H1 (cell line): ENCODE data around the gene GALNTL6. TPM values are rescaled to one million over a fixed set of nuclear protein-coding genes. Genes with fewer than 3 reads are reported as not detected.

ENCODE experiments used
- EP300 ChIP-seq, 2 experiments: IDR thresholded peaks; 1 replicate in 1 of 2; 2 replicates in 1 of 2; pipeline ENCODE4 v1.6.1; 2011 to 2012; ENCODE audit warnings: low read depth in 2 of 2, low read length in 2 of 2, mild to moderate bottlenecking in 2 of 2, borderline replicate concordance in 1 of 2, inconsistent platforms in 1 of 2, moderate library complexity in 1 of 2
- GTF2F1 ChIP-seq: IDR thresholded peaks from 2 replicates; pipeline ENCODE4 v1.6.1; 2012; ENCODE audit warnings: low read depth, low read length, improper control_type of control experiment, borderline replicate concordance
- HDAC2 ChIP-seq, 2 experiments: fragments of 300-600 bp in 1 of 2; sonication (generic) in 1 of 2; IDR thresholded peaks; 2 replicates each; pipeline ENCODE4 v1.6.1; 2011 to 2012; ENCODE audit warnings: low read depth in 2 of 2, low read length in 2 of 2, mild to moderate bottlenecking in 2 of 2, moderate library complexity in 2 of 2, borderline replicate concordance in 1 of 2, inconsistent platforms in 1 of 2
- RFX5 ChIP-seq: IDR thresholded peaks from 2 replicates; pipeline ENCODE4 v1.6.1; 2011; ENCODE audit warnings: low read depth, low read length, improper control_type of control experiment, borderline replicate concordance
- SP1 ChIP-seq: IDR thresholded peaks from 2 replicates; pipeline ENCODE4 v1.6.1; 2011; ENCODE audit warnings: low read depth, low read length
- SP4 ChIP-seq: IDR thresholded peaks from 2 replicates; pipeline ENCODE4 v1.6.1; 2012; ENCODE audit warnings: low read length, inconsistent platforms
- SUZ12 ChIP-seq: fragments of 200-600 bp; sonication (generic); IDR thresholded peaks from 2 replicates; pipeline ENCODE4 v1.6.1; 2012; ENCODE audit warnings: mild to moderate bottlenecking, inconsistent platforms, low read length, moderate library complexity, mixed read lengths
- polyA plus RNA-seq, 7 experiments: library from polyadenylated mRNA; depleted of rRNA in 3 of 7; stranded (reverse) in 5 of 7; unstranded in 2 of 7; fragments of >200 nt in 5 of 7; fragments of 200-250 nt in 2 of 7; gene quantifications; 1 replicate in 5 of 7; 2 replicates in 1 of 7; 4 replicates in 1 of 7; pipeline versions ENCODE4 v1.2.1 to v1.2.3, GENCODE V29; 2011 to 2013; ENCODE audit warnings: missing spikeins in 2 of 7, mixed read lengths in 2 of 7
- total RNA-seq: library from RNA; stranded (reverse); fragmentation: NEBNext Ultra II Directional; extraction: Animal tissue kit (Norgen Biotek cat#: 25700); gene quantifications from 2 replicates; pipeline ENCODE4 v1.2.1, GENCODE V29; 2021
- TF ChIP-seq, protein P1 (sequence below): fragments of 300-600 bp; sonication (generic); IDR thresholded peaks from 2 replicates; pipeline ENCODE4 v1.7.1; 2012; ENCODE audit warnings: low read length, moderate library complexity, mild to moderate bottlenecking, inconsistent platforms; ENCODE audit not compliant: insufficient replicate concordance
- TF ChIP-seq, protein P2 (sequence below), 3 experiments: IDR thresholded peaks; 1 replicate in 2 of 3; 2 replicates in 1 of 3; pipeline versions ENCODE4 v1.5.1 to v1.6.1; 2011; ENCODE audit warnings: low read length in 3 of 3, mild to moderate bottlenecking in 3 of 3, inconsistent platforms in 2 of 3, low read depth in 1 of 3, moderate library complexity in 1 of 3; ENCODE audit not compliant: insufficient read depth in 1 of 3; ENCODE audit errors: control extremely low read depth in 1 of 3

GALNTL6 gene
- total and polyA plus RNA-seq, 2 of the 8 experiments (the other 6 are each of a cell fraction or from before 2014, with no cell fraction given): 0.03 to 0.32 TPM

DNA sequence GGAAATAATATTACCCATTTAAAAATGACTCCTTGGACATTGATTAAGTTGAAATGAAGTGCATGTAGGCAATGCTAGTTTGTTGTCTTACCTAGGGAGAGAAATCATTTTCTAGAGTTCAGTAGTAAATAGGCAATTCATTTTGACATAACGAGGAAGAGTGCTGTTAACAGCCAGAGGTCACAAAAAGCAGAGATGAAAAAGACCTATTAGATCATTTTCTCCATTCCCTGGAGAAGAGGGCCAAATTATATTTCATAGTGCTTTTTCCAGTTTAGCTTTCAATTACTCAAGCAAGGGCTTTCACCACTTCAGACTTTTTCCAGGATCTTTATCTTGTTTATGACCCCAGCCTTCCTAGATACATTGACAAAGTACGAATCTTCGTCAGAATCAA is 981.1 kb downstream of the GALNTL6 start (continued):
- TF ChIP-seq, protein P1, sequence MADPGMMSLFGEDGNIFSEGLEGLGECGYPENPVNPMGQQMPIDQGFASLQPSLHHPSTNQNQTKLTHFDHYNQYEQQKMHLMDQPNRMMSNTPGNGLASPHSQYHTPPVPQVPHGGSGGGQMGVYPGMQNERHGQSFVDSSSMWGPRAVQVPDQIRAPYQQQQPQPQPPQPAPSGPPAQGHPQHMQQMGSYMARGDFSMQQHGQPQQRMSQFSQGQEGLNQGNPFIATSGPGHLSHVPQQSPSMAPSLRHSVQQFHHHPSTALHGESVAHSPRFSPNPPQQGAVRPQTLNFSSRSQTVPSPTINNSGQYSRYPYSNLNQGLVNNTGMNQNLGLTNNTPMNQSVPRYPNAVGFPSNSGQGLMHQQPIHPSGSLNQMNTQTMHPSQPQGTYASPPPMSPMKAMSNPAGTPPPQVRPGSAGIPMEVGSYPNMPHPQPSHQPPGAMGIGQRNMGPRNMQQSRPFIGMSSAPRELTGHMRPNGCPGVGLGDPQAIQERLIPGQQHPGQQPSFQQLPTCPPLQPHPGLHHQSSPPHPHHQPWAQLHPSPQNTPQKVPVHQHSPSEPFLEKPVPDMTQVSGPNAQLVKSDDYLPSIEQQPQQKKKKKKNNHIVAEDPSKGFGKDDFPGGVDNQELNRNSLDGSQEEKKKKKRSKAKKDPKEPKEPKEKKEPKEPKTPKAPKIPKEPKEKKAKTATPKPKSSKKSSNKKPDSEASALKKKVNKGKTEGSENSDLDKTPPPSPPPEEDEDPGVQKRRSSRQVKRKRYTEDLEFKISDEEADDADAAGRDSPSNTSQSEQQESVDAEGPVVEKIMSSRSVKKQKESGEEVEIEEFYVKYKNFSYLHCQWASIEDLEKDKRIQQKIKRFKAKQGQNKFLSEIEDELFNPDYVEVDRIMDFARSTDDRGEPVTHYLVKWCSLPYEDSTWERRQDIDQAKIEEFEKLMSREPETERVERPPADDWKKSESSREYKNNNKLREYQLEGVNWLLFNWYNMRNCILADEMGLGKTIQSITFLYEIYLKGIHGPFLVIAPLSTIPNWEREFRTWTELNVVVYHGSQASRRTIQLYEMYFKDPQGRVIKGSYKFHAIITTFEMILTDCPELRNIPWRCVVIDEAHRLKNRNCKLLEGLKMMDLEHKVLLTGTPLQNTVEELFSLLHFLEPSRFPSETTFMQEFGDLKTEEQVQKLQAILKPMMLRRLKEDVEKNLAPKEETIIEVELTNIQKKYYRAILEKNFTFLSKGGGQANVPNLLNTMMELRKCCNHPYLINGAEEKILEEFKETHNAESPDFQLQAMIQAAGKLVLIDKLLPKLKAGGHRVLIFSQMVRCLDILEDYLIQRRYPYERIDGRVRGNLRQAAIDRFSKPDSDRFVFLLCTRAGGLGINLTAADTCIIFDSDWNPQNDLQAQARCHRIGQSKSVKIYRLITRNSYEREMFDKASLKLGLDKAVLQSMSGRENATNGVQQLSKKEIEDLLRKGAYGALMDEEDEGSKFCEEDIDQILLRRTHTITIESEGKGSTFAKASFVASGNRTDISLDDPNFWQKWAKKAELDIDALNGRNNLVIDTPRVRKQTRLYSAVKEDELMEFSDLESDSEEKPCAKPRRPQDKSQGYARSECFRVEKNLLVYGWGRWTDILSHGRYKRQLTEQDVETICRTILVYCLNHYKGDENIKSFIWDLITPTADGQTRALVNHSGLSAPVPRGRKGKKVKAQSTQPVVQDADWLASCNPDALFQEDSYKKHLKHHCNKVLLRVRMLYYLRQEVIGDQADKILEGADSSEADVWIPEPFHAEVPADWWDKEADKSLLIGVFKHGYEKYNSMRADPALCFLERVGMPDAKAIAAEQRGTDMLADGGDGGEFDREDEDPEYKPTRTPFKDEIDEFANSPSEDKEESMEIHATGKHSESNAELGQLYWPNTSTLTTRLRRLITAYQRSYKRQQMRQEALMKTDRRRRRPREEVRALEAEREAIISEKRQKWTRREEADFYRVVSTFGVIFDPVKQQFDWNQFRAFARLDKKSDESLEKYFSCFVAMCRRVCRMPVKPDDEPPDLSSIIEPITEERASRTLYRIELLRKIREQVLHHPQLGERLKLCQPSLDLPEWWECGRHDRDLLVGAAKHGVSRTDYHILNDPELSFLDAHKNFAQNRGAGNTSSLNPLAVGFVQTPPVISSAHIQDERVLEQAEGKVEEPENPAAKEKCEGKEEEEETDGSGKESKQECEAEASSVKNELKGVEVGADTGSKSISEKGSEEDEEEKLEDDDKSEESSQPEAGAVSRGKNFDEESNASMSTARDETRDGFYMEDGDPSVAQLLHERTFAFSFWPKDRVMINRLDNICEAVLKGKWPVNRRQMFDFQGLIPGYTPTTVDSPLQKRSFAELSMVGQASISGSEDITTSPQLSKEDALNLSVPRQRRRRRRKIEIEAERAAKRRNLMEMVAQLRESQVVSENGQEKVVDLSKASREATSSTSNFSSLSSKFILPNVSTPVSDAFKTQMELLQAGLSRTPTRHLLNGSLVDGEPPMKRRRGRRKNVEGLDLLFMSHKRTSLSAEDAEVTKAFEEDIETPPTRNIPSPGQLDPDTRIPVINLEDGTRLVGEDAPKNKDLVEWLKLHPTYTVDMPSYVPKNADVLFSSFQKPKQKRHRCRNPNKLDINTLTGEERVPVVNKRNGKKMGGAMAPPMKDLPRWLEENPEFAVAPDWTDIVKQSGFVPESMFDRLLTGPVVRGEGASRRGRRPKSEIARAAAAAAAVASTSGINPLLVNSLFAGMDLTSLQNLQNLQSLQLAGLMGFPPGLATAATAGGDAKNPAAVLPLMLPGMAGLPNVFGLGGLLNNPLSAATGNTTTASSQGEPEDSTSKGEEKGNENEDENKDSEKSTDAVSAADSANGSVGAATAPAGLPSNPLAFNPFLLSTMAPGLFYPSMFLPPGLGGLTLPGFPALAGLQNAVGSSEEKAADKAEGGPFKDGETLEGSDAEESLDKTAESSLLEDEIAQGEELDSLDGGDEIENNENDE: no peak
- TF ChIP-seq EP300 (IDR thresholded peaks at IDR 0.05; ENCODE audit: borderline replicate concordance in 1 of 2, low read depth in 2 of 2, low read length in 2 of 2) (no peak), GTF2F1 (no peak), SP1 (no peak), RFX5 (no peak), SP4 (no peak), SUZ12 (no peak), HDAC2 (IDR thresholded peaks at IDR 0.05; ENCODE audit: borderline replicate concordance in 1 of 2, low read depth in 2 of 2, low read length in 2 of 2) (no peak)
- TF ChIP-seq, protein P2, sequence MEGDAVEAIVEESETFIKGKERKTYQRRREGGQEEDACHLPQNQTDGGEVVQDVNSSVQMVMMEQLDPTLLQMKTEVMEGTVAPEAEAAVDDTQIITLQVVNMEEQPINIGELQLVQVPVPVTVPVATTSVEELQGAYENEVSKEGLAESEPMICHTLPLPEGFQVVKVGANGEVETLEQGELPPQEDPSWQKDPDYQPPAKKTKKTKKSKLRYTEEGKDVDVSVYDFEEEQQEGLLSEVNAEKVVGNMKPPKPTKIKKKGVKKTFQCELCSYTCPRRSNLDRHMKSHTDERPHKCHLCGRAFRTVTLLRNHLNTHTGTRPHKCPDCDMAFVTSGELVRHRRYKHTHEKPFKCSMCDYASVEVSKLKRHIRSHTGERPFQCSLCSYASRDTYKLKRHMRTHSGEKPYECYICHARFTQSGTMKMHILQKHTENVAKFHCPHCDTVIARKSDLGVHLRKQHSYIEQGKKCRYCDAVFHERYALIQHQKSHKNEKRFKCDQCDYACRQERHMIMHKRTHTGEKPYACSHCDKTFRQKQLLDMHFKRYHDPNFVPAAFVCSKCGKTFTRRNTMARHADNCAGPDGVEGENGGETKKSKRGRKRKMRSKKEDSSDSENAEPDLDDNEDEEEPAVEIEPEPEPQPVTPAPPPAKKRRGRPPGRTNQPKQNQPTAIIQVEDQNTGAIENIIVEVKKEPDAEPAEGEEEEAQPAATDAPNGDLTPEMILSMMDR (IDR thresholded peaks at IDR 0.05; ENCODE audit: control extremely low read depth in 1 of 3, insufficient read depth in 1 of 3, low read depth in 1 of 3, low read length in 3 of 3): no peak
